ENCODE measurements around the gene LKAAEAR1.

Gene LKAAEAR1

DNA sequence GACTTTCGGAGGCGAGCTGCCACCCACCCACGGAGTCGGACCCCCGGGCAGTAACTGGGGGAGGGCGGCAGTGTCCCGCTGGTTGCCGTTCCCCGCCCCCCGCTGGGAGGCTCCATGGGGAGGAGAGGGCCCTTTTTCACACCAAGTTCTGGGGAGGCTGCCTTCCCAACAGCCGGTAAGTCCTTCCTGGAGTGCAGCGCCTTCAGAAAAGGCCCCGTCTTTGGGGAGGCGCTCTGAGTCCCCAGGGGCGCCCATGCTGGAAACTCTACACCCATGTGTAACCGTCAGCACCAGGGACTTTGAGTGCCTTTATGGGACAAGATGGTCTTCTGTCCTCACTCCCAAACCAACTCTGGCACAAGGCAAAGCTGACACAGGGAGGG, 34.3 kb downstream of the LKAAEAR1 start:
- no peak for DNase-seq

DNA sequence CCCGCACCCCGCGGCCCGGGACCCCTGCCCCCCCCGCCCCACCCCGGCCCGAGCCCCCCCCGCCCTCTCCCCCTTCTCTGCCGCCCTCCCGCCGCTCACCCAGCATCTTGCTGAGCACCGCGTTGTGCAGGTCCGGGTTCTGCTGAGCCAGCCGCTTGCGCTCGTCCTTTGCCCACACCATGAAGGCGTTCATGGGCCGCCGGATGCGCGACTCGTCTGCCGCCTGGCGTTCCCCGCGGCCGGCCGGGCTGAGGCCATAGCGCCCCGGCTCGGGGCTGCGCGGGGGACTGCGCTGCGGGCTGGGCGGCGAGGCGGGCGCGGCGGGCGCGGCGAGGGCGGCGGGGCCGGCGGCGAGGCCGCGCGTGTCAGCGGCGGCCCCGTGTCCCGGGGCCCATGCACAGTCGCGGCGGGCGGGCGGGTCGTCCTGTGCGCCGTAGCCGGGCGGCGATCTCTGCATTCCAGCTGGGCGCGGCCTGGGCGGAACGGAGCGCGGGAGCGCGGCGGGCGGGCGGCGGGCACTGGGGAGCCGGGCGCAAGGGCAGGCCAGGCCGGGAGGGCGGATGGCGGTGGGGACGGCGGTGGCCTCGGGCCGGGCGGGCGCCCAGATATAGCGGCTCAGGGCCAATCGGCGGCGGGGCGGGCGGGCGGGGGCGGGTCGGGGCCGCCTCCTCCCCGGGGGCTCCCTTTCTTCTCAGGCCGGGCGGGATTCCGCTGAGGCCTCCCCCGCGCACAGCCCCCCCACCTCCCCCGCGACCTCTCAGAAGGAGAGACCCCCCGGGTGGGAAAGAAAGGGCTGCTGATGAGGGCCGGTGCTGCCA, 34.9 kb downstream of the LKAAEAR1 start, which contains the start of gene SOX18:
TSS of gene SOX18 (minus strand) at position 580 of the 818 bp plus-strand sequence. CDS start at position 457, 123 bp downstream.
- DNase-seq: no peak

DNA sequence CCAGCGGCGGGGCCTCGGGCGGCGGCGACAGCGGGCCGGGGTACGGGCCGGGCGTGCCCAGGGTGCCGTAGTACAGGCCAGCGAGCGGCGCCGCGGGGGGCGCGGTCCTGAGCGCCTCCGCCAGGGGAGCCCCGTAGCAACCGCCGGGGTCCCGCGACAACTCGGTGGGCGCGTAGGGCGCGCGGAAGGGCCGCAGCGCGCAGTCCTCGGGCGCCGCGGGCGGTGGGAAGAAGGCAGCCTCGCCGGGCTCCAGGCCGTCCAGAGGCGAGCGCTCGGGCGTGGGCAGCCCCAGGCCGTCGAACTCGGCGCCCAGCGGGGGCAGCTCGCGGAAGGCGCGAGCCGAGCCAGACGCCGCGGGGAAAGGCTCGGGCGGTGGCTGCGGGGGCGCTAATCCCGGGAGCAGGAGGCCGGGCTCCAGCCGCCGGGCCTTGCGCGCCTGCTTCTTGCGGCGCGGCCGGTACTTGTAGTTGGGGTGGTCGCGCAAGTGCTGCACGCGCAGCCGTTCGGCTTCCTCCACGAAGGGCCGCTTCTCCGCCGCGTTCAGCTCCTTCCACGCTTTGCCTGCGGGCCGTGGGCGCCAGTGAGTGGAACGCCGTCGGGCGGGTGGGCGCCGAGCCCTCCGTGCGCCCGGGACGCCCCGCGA, 35.7 kb downstream of the LKAAEAR1 start:
- no peak for DNase-seq

DNA sequence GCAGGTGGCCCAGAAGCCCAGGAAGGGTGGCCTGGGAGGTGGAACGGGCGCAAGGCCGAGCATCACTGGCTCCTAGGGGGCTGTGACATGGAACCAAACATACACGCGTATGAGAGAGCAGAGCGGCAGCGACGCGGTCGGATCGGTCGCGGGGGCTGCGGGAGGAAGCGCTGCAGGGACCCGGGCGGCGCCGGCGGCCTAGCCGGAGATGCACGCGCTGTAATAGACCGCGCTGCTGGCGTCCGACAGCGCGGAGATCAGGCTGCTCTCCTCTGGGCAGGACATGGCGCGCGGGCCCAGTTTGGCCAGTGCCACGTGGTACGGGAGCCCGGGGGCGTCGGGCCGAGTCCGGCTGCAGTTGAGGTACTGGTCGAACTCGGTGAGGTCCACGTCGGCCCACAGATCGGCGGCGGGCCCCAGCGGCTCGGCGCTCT, 36.2 kb downstream of the LKAAEAR1 start:
- no peak for DNase-seq

DNA sequence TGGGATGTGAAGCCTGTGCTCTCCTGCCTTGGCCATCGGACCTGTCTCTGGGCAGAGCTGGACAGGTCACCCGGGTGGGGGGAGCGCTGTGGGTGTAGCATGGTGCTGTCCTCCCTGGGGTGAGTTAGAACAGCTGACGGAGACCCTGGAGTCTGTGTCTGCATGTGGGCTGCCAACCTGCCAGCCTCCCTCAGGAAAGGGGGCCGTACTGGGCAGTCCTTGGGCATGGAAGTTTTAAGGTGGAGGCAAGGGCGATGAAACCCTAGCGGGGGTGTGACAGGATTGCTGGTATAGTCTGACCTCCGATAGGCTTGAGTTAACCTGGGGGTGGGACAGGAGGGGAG, 37.2 kb downstream of the LKAAEAR1 start:
- DNase-seq: no peak

DNA sequence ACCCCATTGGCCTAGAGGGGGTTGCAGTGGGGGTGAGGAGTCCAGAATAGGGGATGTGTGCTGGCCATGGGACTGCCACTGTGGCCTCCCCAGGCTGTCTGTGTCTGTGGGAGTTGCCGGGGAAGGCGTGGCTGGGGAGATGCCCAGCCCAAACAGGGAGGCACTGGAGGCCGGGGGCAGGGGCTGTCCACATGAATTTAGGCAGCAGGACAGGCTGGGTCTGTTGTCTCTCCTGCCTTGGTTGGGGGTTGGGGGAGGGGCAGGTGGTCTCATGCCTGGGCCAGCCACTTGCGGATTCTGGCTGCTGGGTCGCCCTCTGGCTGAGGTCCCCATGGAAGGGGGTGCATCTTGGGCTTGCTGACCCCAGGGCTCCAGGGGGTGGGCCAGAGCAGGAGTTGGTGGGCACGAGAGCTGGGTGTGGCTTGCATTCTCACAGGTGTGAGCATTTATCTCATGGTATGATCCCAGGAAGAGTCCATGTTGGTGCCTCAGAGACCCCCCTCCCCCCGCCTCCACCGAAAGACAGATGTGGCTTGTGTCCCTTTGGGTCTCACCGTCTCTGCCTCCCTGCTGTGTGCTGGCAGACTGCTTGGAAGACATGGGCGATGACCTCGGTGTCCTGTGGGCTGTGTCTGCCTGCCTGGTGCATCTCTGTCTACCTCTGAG, 38.7 kb downstream of the LKAAEAR1 start:
- no peak for DNase-seq

DNA sequence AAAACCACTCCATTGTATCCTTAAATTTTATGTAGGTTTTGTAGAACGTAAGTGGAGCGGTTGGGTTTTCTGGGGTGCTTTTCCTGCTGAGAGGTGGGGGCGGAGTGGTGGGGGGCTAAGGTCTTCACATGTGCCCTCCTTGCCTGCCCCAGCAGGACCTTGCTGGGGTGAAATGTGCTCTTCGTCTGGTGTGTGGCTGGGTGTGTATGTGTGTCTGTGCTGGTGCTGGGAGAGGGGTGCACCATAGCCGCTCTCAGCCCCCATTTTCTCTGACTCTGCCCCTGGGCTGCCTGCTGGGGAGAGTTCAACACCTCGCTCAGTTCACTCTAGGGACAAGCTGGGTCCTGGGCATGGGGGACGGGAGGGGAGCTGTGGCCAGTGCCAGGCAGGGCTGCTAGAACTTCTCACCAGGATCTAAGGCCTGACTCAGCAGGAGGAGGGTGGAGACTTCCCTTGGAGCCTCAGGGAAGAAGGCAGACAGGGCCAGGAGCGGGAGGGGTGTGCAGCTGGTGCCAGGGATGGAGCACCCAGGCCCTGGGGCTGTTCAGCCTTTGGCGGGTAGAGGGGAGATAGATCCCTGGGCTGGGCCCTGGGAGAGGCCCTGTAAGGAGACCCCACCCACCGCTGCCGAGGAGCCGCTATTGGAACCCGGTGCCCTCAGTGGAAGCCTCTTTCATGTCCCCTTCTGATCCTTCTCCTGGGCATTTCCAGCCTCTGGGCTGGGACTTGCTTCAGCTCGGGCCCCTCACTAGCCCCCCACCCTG, 39.5 kb downstream of the LKAAEAR1 start:
- no peak for DNase-seq

DNA sequence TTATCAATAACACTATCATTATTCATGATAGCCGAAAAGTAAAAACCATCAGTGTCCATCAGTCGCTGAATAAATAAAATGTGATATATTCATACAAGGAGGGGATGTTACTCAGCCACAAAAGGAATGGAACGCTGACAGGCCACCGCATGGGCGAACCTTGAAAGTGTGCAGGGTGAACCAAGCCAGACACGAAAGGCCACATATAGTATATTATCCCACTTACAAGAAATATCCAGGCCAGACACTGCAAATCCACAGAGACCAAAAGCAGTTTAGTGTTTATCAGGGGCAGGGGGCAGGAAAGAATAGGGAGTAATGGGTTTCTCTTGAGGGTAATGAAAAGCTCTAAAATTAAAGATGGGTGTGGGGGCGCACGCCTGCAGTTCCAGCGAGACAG, 40.4 kb downstream of the LKAAEAR1 start:
- DNase-seq: no peak

DNA sequence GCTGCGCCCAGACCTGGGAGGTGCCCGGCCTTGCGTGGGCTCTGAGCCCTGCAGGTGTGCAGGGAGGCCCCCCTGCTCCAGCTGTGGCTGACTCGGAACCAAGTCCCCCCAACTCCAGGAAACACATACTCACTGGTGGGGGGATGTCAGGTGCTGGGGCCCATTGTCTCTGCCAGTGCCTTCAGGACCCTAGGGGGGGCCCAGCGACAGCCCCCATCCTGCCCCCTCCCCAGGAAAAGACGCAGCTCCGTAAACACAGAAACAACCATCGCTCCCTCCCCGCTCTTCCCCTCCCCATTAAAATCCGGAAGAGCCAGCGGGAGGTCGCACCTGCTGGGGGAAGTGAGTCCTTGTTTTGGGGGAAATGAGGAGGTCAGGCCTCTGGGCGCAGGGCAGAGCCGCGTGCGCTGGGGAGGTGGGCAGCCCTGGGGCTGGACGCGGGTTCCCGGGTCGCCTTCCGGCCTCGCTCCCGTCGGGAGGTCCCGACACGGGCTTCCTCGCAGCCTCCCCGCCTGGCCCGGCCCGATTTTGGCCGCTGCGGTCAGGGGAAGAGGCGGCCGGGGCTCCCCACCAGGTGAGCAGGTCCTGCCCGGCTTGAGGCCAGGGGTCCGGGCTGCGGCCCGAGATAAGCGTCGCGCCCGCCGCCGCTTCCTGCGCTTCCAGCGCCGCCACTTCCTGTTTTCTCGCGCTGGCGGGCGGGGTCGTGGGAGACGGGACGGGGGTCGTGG, 42.0 kb downstream of the LKAAEAR1 start:
- DNase-seq: no peak

DNA sequence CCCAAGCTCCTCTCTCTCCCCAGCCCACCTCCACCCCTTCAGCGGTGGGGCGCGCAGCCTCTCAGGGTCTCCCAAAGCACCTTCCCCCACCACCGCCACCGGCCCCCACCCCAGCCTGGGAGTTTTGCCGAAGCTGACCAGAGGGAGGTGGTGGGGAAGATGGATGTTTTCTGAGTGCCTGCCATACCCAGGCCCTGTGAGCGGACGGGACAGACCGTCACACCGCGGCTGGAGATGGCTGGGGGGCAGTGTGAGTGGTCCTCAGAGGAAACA, 42.5 kb downstream of the LKAAEAR1 start:
- DNase-seq: no peak

DNA sequence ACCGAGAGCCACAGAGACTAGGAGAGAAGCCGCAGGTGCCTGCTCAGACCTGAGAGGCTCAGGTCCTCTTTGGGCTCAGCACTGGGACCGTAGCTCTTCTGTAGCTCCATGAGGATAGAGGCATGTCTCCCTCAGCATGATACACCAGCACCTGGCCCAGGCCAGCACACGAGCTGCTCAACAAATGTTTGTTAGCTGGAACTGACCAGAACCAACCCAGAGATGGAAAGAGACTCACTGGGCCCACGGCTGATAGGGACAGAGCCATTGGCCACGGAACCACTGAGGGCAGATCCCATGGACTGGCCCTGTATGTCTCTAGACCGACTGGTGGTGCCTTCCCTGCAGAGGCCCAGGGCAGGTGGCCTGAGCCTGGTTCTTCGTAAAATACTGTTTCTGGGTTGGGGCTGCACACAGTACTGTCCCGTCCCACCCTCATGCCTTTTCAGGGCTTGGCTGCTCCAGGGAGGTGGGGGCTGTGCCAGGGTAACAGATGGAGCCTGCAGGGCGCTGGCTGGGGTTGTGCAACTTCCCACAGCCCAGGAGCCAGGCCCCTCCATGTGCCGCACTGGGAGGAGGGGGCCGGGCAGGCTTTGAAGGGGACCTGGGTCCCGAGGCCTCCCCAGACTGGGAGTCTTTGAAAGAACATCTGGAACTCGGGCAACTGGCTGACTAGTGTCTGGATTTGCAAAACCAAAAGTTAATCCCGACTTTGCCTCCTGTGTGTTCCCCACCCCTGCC, 43.0 kb downstream of the LKAAEAR1 start:
- peak in 1 of 2 experiments; percentile 70 for DNase-seq

DNA sequence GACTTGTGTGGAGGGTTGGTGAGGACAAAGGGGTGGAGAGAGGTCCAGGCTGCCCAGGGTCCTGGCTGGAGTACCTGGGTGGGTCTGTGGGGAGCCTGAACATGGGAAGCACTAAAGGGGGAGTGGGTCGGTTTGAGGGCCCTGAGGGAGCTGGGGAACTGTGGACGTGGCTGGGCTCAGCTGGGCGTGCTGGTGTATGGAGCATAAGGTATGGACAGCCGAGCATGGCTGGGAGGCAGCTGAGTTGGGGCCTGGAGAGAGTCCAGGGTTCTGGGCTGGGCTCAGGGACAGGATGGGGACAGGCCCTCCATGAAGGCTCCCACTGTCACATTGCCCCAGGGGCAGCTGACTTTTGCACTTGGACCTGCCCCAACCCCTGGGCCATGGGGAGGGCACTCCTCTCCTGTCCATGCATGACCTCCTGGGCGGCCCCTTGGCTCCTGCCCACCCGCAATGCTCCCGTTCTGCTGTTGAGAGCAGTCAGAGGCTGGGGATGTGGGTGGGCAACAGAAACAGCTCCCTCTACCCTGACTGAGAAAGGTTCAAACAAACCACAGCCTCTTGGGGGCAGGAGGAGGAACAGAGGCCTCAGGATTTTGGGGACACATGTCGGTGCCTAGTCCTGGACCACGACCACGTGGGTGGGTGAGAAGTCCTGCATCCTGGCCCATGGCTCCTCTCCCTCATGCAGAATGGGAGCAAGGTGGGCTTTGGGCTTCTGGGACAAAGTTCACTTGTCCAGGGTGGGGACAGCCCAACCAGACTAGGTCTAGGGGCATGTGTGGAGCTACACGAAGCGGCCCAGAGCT, 43.8 kb downstream of the LKAAEAR1 start:
- DNase-seq: no peak

DNA sequence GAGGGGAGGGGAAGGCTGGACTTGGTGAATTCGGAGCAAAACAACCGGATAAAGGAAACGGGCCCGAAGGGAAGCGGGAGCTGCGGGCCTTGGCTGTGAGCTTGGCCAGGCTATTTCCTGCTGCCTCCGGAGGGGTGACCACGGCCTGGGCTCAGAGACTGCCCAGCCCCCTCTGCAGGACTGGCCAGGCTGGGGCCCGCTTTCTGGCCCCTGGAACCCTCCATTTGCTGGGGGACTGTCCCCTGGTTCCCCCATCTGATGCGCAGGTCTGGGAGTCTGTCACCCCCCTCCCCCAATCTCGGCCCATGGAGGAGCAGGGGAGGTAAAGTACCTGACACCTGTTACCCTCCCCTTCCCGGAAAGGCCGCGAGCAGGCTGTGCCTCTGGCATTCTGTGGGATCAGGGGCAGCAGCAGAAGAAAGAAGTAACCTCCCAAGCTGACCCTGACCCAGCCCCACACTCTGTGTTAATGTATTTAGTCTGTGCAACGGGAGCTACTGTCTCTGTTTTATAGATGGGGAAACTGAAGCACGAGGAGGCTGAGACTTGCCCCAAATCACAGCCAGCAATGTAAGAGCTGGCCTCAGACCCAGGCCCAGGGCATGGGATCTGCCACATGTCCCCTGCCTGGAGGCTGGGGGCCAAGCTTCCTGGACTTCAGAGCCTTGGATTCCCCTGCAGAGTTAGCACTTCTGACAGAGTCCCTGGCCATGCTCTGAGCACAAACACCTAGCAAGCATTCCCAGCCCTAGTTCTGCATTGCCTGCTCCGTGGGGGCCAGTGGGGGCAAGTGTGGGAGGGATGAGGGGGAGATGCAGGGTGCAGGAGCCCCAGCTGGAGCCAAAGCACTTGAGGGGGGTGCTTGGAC, 44.7 kb downstream of the LKAAEAR1 start:
- DNase-seq: no peak

DNA sequence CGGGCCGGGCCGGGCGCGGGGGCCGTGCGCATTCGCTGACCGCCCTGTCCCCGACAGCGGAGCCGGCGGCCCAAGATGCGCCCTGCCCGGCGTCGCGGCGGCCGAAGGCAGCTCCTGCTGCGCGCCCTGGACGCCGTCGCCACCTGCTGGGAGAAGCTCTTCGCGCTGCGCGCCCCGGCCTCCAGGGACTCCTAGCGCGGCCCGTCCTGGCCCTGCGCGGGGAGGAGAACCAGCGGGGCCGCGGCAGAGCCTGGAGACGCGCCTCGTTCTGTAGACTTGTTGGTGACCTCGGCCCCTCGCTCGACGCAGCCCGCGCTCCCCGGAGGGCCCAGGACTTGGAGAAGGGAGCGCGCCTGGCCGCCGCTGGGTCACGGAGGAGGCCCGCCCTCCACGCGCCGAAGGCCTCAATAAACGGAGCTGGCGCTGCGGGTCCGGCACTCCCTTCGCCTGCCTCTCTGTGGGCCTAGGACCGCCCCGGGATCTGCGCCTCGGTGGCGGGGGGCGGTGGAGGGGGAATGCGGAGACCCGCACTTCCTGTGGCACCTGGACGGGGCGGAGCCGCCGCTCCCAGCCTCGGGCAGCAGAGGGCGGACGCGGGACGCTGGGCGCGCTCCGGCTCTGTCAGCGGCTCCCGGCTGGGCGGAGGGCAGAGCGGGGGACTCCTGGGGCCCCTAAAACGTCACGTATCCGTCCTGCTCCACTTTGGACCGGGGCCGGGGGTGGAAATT, 45.5 kb downstream of the LKAAEAR1 start:
- DNase-seq: no peak

DNA sequence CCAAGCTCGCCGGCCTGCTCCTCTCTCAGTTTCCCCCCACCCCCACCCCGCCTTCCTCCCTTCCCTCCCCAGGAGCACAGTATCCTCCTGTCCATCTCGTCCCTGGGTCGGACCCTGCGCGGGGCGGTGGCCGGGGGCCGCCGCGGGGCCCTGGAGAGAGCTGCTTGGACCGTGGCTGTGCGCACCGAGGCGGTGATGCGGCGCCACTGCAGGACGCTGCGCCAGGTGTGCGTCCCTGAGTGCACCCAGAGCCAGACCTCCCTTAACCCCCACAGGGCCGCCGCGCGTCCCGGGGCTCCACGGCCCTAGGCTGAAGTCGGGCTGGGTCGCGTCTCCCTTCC, 46.0 kb downstream of the LKAAEAR1 start:
- no peak for DNase-seq

DNA sequence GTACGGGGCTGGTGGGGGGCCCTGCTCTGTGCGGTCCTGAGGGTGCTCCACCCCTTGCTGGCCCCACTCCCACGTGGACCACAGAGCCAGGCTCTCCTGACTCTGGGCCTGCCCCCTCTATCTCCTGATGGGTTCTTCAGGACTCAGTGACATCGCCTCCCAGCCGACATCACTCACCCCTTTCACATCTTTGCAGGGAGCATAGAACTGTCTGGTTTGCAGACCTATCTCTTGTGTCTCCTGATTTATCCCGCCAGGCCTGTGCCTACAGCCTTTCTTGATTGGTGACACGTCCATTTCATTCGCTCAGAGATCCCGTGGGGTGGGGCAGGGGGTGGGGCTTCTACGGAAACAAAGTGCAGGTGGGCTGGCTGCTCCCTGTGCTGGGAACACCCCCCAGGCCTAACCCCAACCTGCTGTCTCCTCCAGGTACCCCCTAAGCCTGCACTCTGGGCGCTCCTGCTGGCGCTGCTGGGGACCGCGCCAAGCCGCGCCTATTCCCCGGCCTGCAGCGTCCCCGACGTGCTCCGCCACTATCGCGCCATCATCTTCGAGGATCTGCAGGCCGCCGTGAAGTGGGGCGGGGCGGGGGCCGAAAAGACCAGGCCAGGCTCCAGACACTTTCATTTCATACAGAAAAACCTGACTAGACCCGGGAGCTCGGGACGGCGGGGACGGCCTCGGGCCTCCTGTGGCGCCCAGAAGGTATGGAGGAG, 46.5 kb downstream of the LKAAEAR1 start:
- DNase-seq: no peak

DNA sequence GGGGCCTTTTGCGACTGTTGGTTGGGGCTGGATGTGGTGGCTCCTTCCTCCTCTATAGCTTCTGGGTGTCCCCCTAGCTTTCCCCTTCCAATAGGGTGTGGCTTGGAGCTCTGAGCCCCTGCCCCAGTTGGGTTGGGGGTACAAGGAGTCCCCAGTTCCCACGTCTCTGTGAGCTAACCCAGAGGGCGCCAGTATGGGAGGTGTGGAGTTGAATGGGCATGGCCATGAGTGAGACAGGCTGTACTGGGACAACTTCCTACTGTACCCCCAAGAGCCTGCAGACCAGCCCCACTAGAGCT, 47.0 kb downstream of the LKAAEAR1 start:
- DNase-seq: no peak

DNA sequence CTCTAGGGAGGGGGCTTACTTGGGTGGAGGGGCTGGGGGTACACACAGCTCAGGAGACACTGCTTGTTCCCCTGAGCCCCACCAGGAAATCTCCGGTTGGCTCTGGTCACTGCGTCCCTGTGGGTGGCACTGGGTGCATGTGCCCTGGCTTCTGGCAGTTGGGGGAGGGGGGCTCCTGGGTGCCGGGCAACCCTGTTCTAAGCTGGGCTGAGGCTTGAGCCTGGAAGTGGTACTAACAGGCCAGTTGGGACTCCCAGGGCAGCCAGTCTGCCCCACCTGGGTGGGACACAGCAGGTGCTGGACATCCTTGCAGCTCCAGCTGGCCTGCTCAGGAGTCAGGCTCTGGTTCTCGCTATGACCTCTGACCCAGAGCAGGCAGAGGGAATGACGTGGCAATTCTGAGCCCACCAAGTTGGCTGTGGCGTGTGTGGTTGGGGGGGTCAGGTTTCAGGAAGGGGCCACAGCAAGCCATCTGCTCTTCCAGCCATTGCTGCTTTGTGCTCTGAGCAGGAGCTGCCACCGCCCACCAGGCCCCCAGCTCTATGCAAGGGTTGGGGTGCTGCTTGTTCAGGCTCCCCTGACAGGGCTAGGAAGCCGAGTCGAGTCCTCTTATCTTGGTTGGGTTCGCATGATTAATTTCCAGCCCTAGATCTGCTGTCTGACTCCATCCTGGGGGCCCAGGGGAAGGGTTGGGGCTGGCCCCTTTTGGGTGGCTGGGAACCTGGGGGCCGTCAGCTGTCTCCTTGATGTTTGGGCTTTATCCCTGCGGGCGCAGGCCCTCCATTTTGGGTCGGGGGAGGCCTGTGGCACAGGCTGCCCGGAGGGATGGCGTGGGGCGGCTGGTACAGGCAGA, 47.6 kb downstream of the LKAAEAR1 start:
- no peak for DNase-seq
